HG03280 (cell line): ENCODE data around the gene DDR1.
"Not testable (repeated sequence)": the region's sequence is repeated elsewhere in the genome, so short reads cannot be mapped to it uniquely, and the experiment has no call there.

Source experiments
- ATAC-seq: cut with Tn5 transposase; IDR thresholded peaks from one replicate; pipeline ENCODE4 v1.9.1; 2021; ENCODE audit warnings: mild to moderate bottlenecking, moderate library complexity; ENCODE audit not compliant: unreplicated experiment

DDR1 gene

GRCh38 chr6:30852459-30852858 is 31.9 kb upstream of the DDR1 start:
- ATAC-seq: not testable (repeated sequence)

- ATAC-seq: no peak
These were observed 29.9 kb upstream of the DDR1 start for GRCh38 chr6:30854285-30855040.

- ATAC-seq: no peak
These were observed 28.8 kb upstream of the DDR1 start for GRCh38 chr6:30855429-30856075.

- ATAC-seq: no peak
These were observed 27.2 kb upstream of the DDR1 start for GRCh38 chr6:30857112-30857511.

- no peak for ATAC-seq
These were observed 26.8 kb upstream of the DDR1 start for GRCh38 chr6:30857549-30857948.

GRCh38 chr6:30859726-30860125 is 24.6 kb upstream of the DDR1 start:
- ATAC-seq: not testable (repeated sequence)

GRCh38 chr6:30861257-30862048 is 22.9 kb upstream of the DDR1 start:
- ATAC-seq: no peak

GRCh38 chr6:30862156-30862875 is 22.0 kb upstream of the DDR1 start:
- no peak for ATAC-seq

- no peak for ATAC-seq
These were observed 20.0 kb upstream of the DDR1 start for GRCh38 chr6:30864325-30864724.

GRCh38 chr6:30869241-30869749 is 15.0 kb upstream of the DDR1 start:
- ATAC-seq: not testable (repeated sequence)

- ATAC-seq: no peak
These were observed 13.8 kb upstream of the DDR1 start for GRCh38 chr6:30870546-30870945.

- ATAC-seq: no peak
These were observed 12.6 kb upstream of the DDR1 start for GRCh38 chr6:30871592-30872183.

GRCh38 chr6:30873137-30873640 is 11.1 kb upstream of the DDR1 start:
- ATAC-seq: no peak

- ATAC-seq: not testable (repeated sequence)
These were observed 10.5 kb upstream of the DDR1 start for GRCh38 chr6:30873795-30874194.

- ATAC-seq: no peak
These were observed 8.9 kb upstream of the DDR1 start for GRCh38 chr6:30875244-30876038.

- no peak for ATAC-seq
These were observed 8.1 kb upstream of the DDR1 start for GRCh38 chr6:30876039-30876730.

GRCh38 chr6:30877419-30878262 is 6.7 kb upstream of the DDR1 start:
- ATAC-seq: no peak
